Activated T-helper 2 cell treated with anti-CD3 and anti-CD28 coated beads, Interferon-gamma antibody, Interleukin-2, Interleukin-4, amounts not matched to agents 10 μg/mL and 5 μg/mL and 100 μg/mL, durations not matched to agents 14 hours and 24 hours and 36 hours (primary cell): Measurements from ENCODE around the gene RAB34. TPM values are rescaled to one million over a fixed set of nuclear protein-coding genes. Genes with fewer than 3 reads are reported as not detected.
A peak's percentile ranks its signal among the peaks of the same experiment; 100 is the strongest.

Experiments
- DNase-seq: peaks from one replicate; pipeline ENCODE4 v3.0.0; 2021; ENCODE audit warnings: low spot score
- H3K27ac Mint-ChIP-seq: one replicate; pipeline ENCODE4 v1.8.0; 2021; ENCODE audit warnings: mixed read lengths
- H3K27me3 Mint-ChIP-seq: one replicate; pipeline ENCODE4 v1.8.0; 2021; ENCODE audit warnings: low read depth, mixed read lengths
- H3K36me3 Mint-ChIP-seq: one replicate; pipeline ENCODE4 v1.8.0; 2021; ENCODE audit warnings: low read depth, mixed read lengths
- H3K4me1 Mint-ChIP-seq: one replicate; pipeline ENCODE4 v1.8.0; 2021; ENCODE audit warnings: low read depth, mixed read lengths
- H3K4me3 Mint-ChIP-seq: one replicate; pipeline ENCODE4 v1.8.0; 2021; ENCODE audit warnings: low read depth, mild to moderate bottlenecking, moderate library complexity, mixed read lengths
- H3K9me3 Mint-ChIP-seq: one replicate; pipeline ENCODE4 v1.8.0; 2021; ENCODE audit warnings: mixed read lengths
- intact Hi-C: fragments of 100-400 bp; cut with micrococcal nuclease; formaldehyde crosslinking; loops from one replicate; pipeline ENCODE4 v1.15.1; 2023
- total RNA-seq: library from RNA; stranded (reverse); gene quantifications from 2 replicates; pipeline ENCODE4 v1.2.3, GENCODE V29; 2022

The RAB34 gene
- total RNA-seq, 1 donor from 2014 or later: 19.4 TPM

GRCh38 chr17:28710861-28711722 is 6.6 kb downstream of the RAB34 start:
- Mint-ChIP-seq H3K4me1 (peaks cover 7% of the 10 kb centered on the region), H3K36me3 (peaks cover 2% of the 10 kb centered on the region), H3K27ac (peak overlapping the region; percentile 96), H3K9me3 (no peaks in the 10 kb centered on the region), H3K4me3 (peak overlapping the region; percentile 88), H3K27me3 (peaks cover 4% of the 10 kb centered on the region)
- DNase-seq: peak; percentile 92
- intact Hi-C loops: loop anchor here (5.0 kb wide), 1 partner anchor 49 kb away; the partner anchor contains the start of genes SDF2 and SUPT6H

GRCh38 chr17:28707339-28707720 is 10.3 kb downstream of the RAB34 start:
- H3K27ac Mint-ChIP-seq: peak overlapping the region; percentile 17
- H3K36me3 Mint-ChIP-seq: peaks cover 23% of the 10 kb centered on the region
- no peak for DNase-seq
- H3K4me1 Mint-ChIP-seq: peaks cover 4% of the 10 kb centered on the region
- intact Hi-C loops: no loop called here
- H3K4me3 Mint-ChIP-seq: no peak overlapping the region
- no peaks in the 10 kb centered on the region for H3K9me3 Mint-ChIP-seq
- no peaks in the 10 kb centered on the region for H3K27me3 Mint-ChIP-seq

- Mint-ChIP-seq H3K9me3 (no peaks in the 10 kb centered on the region), H3K27me3 (no peaks in the 10 kb centered on the region), H3K27ac (no peak overlapping the region), H3K4me3 (no peak overlapping the region), H3K36me3 (peaks cover 27% of the 10 kb centered on the region), H3K4me1 (peaks cover 2% of the 10 kb centered on the region)
- no peak for DNase-seq
- intact Hi-C loops: no loop called here
Observed at GRCh38 chr17:28706471-28707338, 11.0 kb downstream of the RAB34 start.

- Mint-ChIP-seq H3K27me3 (no peaks in the 10 kb centered on the region), H3K27ac (peak overlapping the region; percentile 18), H3K36me3 (peaks cover 33% of the 10 kb centered on the region), H3K4me3 (no peak overlapping the region), H3K9me3 (no peaks in the 10 kb centered on the region), H3K4me1 (peaks cover 2% of the 10 kb centered on the region)
- DNase-seq: no peak
- intact Hi-C loops: no loop called here
Observed at GRCh38 chr17:28705728-28706334, 11.8 kb downstream of the RAB34 start.

GRCh38 chr17:28705074-28705659 is 12.5 kb downstream of the RAB34 start:
- Mint-ChIP-seq H3K4me3 (no peak overlapping the region), H3K27me3 (no peaks in the 10 kb centered on the region), H3K36me3 (peaks cover 37% of the 10 kb centered on the region), H3K27ac (no peak overlapping the region), H3K9me3 (no peaks in the 10 kb centered on the region), H3K4me1 (no peaks in the 10 kb centered on the region)
- intact Hi-C loops: no loop called here
- DNase-seq: no peak

- H3K4me1 Mint-ChIP-seq: no peaks in the 10 kb centered on the region
- no peaks in the 10 kb centered on the region for H3K27me3 Mint-ChIP-seq
- H3K4me3 Mint-ChIP-seq: no peak overlapping the region
- peaks cover 46% of the 10 kb centered on the region for H3K36me3 Mint-ChIP-seq
- H3K27ac Mint-ChIP-seq: no peak overlapping the region
- no peak for DNase-seq
- intact Hi-C loops: no loop called here
- H3K9me3 Mint-ChIP-seq: no peaks in the 10 kb centered on the region
Observed at GRCh38 chr17:28704219-28704858, 13.3 kb downstream of the RAB34 start.

- intact Hi-C loops: no loop called here
- H3K36me3 Mint-ChIP-seq: peaks cover 49% of the 10 kb centered on the region
- no peak overlapping the region for H3K4me3 Mint-ChIP-seq
- H3K9me3 Mint-ChIP-seq: no peaks in the 10 kb centered on the region
- DNase-seq: no peak
- H3K27ac Mint-ChIP-seq: no peak overlapping the region
- H3K27me3 Mint-ChIP-seq: no peaks in the 10 kb centered on the region
- H3K4me1 Mint-ChIP-seq: no peaks in the 10 kb centered on the region
Observed at GRCh38 chr17:28703552-28704218, 14.0 kb downstream of the RAB34 start.

- Mint-ChIP-seq H3K27me3 (no peaks in the 10 kb centered on the region), H3K36me3 (peaks cover 56% of the 10 kb centered on the region), H3K27ac (no peak overlapping the region), H3K4me3 (no peak overlapping the region), H3K9me3 (no peaks in the 10 kb centered on the region), H3K4me1 (no peaks in the 10 kb centered on the region)
- no peak for DNase-seq
- intact Hi-C loops: no loop called here
Observed at GRCh38 chr17:28702752-28703150, 14.9 kb downstream of the RAB34 start.

- Mint-ChIP-seq H3K27ac (no peak overlapping the region), H3K27me3 (no peaks in the 10 kb centered on the region), H3K9me3 (no peaks in the 10 kb centered on the region)
Observed at GRCh38 chr17:28702026-28702751, 15.5 kb downstream of the RAB34 start.

GRCh38 chr17:28700830-28701492 is 16.7 kb downstream of the RAB34 start:
- Mint-ChIP-seq H3K4me3 (no peak overlapping the region), H3K36me3 (peaks cover 66% of the 10 kb centered on the region), H3K4me1 (no peaks in the 10 kb centered on the region), H3K27ac (no peak overlapping the region), H3K9me3 (no peaks in the 10 kb centered on the region), H3K27me3 (no peaks in the 10 kb centered on the region)
- DNase-seq: no peak
- intact Hi-C loops: no loop called here

More at GRCh38 chr17:28702026-28702751, 15.5 kb downstream of the RAB34 start:
- Mint-ChIP-seq H3K36me3 (peaks cover 61% of the 10 kb centered on the region), H3K4me1 (no peaks in the 10 kb centered on the region), H3K4me3 (no peak overlapping the region)
- intact Hi-C loops: no loop called here
- DNase-seq: no peak

- Mint-ChIP-seq H3K27ac (no peak overlapping the region), H3K27me3 (no peaks in the 10 kb centered on the region), H3K4me1 (no peaks in the 10 kb centered on the region), H3K36me3 (peaks cover 71% of the 10 kb centered on the region), H3K9me3 (no peaks in the 10 kb centered on the region), H3K4me3 (no peak overlapping the region)
- no peak for DNase-seq
- intact Hi-C loops: no loop called here
Observed at GRCh38 chr17:28700278-28700677, 17.4 kb downstream of the RAB34 start.
